Lower lobe of right lung (tissue), 2 donors: ENCODE measurements around the gene PTP4A2. TPM values are rescaled to one million over a fixed set of nuclear protein-coding genes. Genes with fewer than 3 reads are reported as not detected.

Experiments used
- ATAC-seq, 2 donors: fragments of 200-7000 bp; cut with Tn5 transposase; one replicate each; pipeline ENCODE4 v1.9.1; 2020 to 2022; ENCODE audit warnings: mild to moderate bottlenecking in 2 of 2, moderate library complexity in 2 of 2
- DNase-seq: peaks from one replicate; pipeline ENCODE4 v3.0.0-alpha.2; 2020
- H3K27ac ChIP-seq: fragments of 200-600 bp; one replicate; pipeline ENCODE4 v1.8.0; 2022
- H3K27me3 ChIP-seq: fragments of 200-600 bp; one replicate; pipeline ENCODE4 v1.8.0; 2022; ENCODE audit warnings: low read depth
- H3K36me3 ChIP-seq: fragments of 200-600 bp; one replicate; pipeline ENCODE4 v1.8.0; 2022; ENCODE audit warnings: mild to moderate bottlenecking
- H3K4me1 ChIP-seq: fragments of 200-600 bp; one replicate; pipeline ENCODE4 v1.8.0; 2022
- H3K4me3 ChIP-seq: fragments of 200-600 bp; one replicate; pipeline ENCODE4 v1.8.0; 2022; ENCODE audit warnings: mild to moderate bottlenecking
- H3K9me3 ChIP-seq: fragments of 200-600 bp; one replicate; pipeline ENCODE4 v1.8.0; 2022
- intact Hi-C: fragments of 100-400 bp; cut with DNase I; formaldehyde crosslinking; loops from one replicate; pipeline ENCODE4 v1.11.0; 2022
- total RNA-seq: library from RNA; stranded (reverse); fragmentation: NEBNext Ultra II Directional; extraction: Animal tissue kit (Norgen Biotek cat#: 25700); gene quantifications from one replicate; pipeline ENCODE4 v1.2.1, GENCODE V29; 2021
- TF ChIP-seq, protein P1 (sequence below): fragments of 200-600 bp; IDR thresholded peaks from one replicate; pipeline ENCODE4 v1.8.0; 2022; ENCODE audit warnings: antibody characterized with exemption, mild to moderate bottlenecking
- donor health status: DM: no; HTN: yes; CAD: no; lungs with severe emphysema.

The PTP4A2 gene
- total RNA-seq, 1 donor from 2014 or later: 205 TPM

DNA sequence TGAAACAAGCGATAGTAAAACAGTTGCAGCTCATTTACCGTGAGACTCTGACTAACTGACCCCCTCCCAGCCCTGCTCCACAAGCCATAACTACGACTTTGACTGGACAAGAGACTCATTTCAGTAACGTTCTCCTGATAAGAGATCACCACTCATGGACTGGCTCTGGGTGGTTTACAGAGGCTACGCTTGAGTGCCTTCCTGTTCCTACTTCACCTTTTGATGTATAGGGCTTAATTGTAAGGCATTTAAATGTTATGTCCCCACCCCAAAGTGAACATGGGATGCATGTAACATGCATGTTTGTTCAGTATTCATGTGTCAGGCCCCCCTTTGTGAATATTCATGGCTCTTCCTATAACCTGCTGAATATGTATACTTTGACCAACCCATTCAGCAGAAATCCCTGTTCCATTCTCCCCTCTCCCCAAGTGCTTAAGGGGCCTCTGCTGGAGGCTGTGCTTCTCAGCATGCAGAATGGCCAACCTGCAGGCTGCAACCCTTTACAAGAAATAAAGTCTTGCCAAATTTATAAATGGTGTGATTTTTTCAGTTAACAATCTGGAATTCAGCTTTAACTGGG, 71.6 kb downstream of the PTP4A2 start:
- Histone ChIP-seq H3K27ac (no peak overlapping the region), H3K4me1 (no peaks in the 10 kb centered on the region), H3K36me3 (no peaks in the 10 kb centered on the region), H3K27me3 (no peaks in the 10 kb centered on the region), H3K9me3 (no peaks in the 10 kb centered on the region), H3K4me3 (no peak overlapping the region)
- DNase-seq (no peak), ATAC-seq (no peak)
- TF ChIP-seq, protein P1, sequence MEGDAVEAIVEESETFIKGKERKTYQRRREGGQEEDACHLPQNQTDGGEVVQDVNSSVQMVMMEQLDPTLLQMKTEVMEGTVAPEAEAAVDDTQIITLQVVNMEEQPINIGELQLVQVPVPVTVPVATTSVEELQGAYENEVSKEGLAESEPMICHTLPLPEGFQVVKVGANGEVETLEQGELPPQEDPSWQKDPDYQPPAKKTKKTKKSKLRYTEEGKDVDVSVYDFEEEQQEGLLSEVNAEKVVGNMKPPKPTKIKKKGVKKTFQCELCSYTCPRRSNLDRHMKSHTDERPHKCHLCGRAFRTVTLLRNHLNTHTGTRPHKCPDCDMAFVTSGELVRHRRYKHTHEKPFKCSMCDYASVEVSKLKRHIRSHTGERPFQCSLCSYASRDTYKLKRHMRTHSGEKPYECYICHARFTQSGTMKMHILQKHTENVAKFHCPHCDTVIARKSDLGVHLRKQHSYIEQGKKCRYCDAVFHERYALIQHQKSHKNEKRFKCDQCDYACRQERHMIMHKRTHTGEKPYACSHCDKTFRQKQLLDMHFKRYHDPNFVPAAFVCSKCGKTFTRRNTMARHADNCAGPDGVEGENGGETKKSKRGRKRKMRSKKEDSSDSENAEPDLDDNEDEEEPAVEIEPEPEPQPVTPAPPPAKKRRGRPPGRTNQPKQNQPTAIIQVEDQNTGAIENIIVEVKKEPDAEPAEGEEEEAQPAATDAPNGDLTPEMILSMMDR: no peak
- intact Hi-C loops: no loop called here

DNA sequence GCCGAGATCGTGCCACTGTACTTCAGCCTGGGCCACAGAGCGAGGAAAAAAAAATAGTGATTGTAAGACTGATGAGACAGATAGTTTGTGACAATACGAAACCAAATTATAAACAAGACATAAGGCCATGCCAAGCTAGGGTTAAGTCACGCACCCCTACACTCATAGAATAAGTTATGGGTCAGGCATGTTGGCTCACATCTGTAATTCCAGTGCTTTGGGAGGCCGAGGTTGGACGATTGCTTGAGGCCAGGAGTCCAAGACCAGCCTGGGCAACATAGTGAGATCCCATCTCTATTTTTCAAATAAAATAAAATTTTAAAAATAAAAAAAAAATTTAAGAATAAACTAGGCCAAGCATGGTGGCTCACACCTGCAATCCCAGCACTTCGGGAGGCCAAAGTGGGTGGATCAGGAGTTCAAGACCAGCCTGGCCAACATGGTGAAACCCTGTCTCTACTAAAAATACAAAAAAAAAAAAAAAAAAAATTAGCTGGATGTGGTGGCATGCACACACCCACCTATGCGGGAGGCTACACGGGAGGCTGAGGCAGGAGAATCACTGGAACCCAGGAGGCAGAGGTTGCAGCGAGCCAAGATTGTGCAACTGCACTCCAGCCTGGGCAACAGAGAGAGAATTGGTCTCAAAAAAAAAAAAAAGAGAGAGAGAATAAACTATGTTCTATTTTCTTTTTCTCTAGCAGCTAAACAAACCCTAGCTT, 72.3 kb downstream of the PTP4A2 start:
- DNase-seq (no peak), ATAC-seq (no peak)
- no peaks in the 10 kb centered on the region for H3K4me1 ChIP-seq
- intact Hi-C loops: no loop called here
- H3K27me3 ChIP-seq: no peaks in the 10 kb centered on the region
- H3K27ac ChIP-seq: no peak overlapping the region
- TF ChIP-seq, protein P1: no peak
- no peaks in the 10 kb centered on the region for H3K9me3 ChIP-seq
- no peak overlapping the region for H3K4me3 ChIP-seq
- no peaks in the 10 kb centered on the region for H3K36me3 ChIP-seq

DNA sequence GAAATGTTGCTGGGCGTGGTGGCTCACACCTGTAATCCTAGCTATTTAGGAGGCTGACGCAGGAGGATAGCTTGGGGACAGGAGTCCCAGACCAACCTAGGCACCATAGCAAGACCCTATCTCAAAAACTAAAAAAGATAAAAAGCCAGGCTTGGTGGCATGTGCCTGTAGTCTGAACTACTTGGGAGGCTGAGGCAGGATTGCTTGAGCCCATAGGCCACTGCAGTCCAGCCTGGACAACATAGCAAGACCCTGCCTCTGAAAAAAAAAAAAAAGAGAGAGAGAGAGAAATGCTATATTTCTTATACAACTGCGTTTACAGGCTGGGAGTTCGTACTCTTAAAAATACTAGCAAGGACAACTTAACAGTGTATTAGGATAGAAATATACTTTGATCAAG, 76.1 kb downstream of the PTP4A2 start:
- Histone ChIP-seq H3K27ac (no peak overlapping the region), H3K36me3 (no peaks in the 10 kb centered on the region), H3K9me3 (no peaks in the 10 kb centered on the region), H3K4me3 (no peak overlapping the region), H3K27me3 (no peaks in the 10 kb centered on the region), H3K4me1 (no peaks in the 10 kb centered on the region)
- DNase-seq (no peak), ATAC-seq (no peak)
- intact Hi-C loops: no loop called here
- TF ChIP-seq, protein P1: no peak

DNA sequence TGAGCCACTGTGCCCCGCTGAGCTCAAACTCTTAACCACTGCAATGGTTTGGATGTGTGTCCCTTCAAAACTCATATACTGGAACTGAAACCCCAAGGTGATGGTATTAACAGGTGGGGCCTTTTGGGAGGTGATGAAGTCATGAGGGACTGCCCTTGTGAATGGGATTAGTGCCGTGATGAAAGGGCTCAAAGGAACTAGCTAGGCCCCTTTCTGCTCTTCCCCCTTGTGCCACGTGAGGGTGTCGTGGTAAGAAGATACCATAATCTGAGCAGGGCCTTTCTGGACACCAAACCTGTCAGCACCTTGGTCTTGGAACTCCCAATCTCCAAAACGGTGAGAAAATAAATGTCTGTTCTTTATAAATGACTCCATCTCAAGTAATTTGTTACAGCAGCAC, 76.8 kb downstream of the PTP4A2 start:
- no peak for ATAC-seq
- TF ChIP-seq, protein P1: no peak

DNA sequence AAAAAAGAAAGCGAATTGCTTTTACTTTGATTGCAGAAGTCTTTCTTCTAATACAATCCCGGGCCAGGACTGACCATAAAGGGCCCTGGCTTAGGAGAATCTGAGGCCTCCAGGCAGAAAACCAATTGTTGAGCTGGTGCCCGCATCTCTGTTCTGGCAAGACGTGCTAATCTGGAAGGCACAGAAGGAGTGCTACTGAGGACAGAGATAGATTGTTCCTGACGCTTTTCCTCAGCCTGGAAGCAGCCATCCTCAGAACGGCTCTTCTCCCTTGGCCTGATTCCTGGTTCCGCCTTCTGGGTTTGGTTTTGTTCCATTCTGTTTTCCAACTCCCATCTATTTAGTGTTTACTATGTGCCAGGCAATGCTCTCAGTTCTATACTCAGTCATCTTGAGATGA, 77.6 kb downstream of the PTP4A2 start:
- intact Hi-C loops: no loop called here
- ATAC-seq: no peak

More for the DNA sequence above, 76.8 kb downstream of the PTP4A2 start:
- Histone ChIP-seq H3K36me3 (no peaks in the 10 kb centered on the region), H3K27me3 (no peaks in the 10 kb centered on the region), H3K9me3 (no peaks in the 10 kb centered on the region), H3K4me1 (no peaks in the 10 kb centered on the region), H3K4me3 (no peak overlapping the region), H3K27ac (no peak overlapping the region)
- intact Hi-C loops: no loop called here
- no peak for DNase-seq

More for the DNA sequence above, 77.6 kb downstream of the PTP4A2 start:
- Histone ChIP-seq H3K4me3 (no peak overlapping the region), H3K4me1 (no peaks in the 10 kb centered on the region), H3K36me3 (no peaks in the 10 kb centered on the region), H3K27ac (no peak overlapping the region), H3K27me3 (no peaks in the 10 kb centered on the region), H3K9me3 (no peaks in the 10 kb centered on the region)
- DNase-seq: no peak
- TF ChIP-seq, protein P1: no peak
